Endodermal cell (in vitro differentiated cells): ENCODE data around the gene DHTKD1. TPM values are rescaled to one million over a fixed set of nuclear protein-coding genes. Genes with fewer than 3 reads are reported as not detected.
"Not testable (repeated sequence)": the region's sequence is repeated elsewhere in the genome, so short reads cannot be mapped to it uniquely, and the experiment has no call there.

Source experiments
- DNase-seq: peaks from one replicate; pipeline ENCODE4 v3.0.0-alpha.2; 2017
- H3K27ac ChIP-seq: 2 replicates; pipeline ENCODE4 v1.5.1; 2013; ENCODE audit warnings: mild to moderate bottlenecking, low read depth, low read length, moderate library complexity
- H3K27me3 ChIP-seq: 2 replicates; pipeline ENCODE4 v1.6.1; 2013; ENCODE audit warnings: mild to moderate bottlenecking, low read length, moderate library complexity; ENCODE audit not compliant: insufficient read depth, control insufficient read depth, poor library complexity, severe bottlenecking
- H3K36me3 ChIP-seq: 2 replicates; pipeline ENCODE4 v1.7.0; 2013; ENCODE audit warnings: mild to moderate bottlenecking, low read length, moderate library complexity; ENCODE audit not compliant: control insufficient read depth, insufficient read depth
- H3K4me1 ChIP-seq: one replicate; pipeline ENCODE4 v1.7.0; 2013; ENCODE audit warnings: low read length; ENCODE audit not compliant: control insufficient read depth, insufficient read depth
- H3K4me3 ChIP-seq: 2 replicates; pipeline ENCODE4 v1.5.1; 2013; ENCODE audit warnings: mild to moderate bottlenecking, low read length, moderate library complexity
- H3K9ac ChIP-seq: 2 replicates; pipeline ENCODE4 v1.6.1; 2013; ENCODE audit warnings: mild to moderate bottlenecking, low read length, moderate library complexity; ENCODE audit not compliant: poor library complexity, severe bottlenecking; ENCODE audit errors: extremely low read depth
- H3K9me3 ChIP-seq: 2 replicates; pipeline ENCODE4 v1.6.1; 2013; ENCODE audit warnings: mild to moderate bottlenecking, low read length, moderate library complexity; ENCODE audit not compliant: control insufficient read depth
- H3K27ac Mint-ChIP-seq: 2 replicates; pipeline ENCODE4 v1.8.0; 2020; ENCODE audit warnings: mixed read lengths
- H3K27me3 Mint-ChIP-seq: 2 replicates; pipeline ENCODE4 v1.8.0; 2021; ENCODE audit warnings: mild to moderate bottlenecking, mixed read lengths; ENCODE audit not compliant: insufficient read depth
- H3K36me3 Mint-ChIP-seq: 2 replicates; pipeline ENCODE4 v1.8.0; 2020; ENCODE audit warnings: low read depth, mixed read lengths
- H3K4me1 Mint-ChIP-seq: 2 replicates; pipeline ENCODE4 v1.8.0; 2020; ENCODE audit warnings: mixed read lengths
- H3K4me3 Mint-ChIP-seq: 2 replicates; pipeline ENCODE4 v1.8.0; 2020; ENCODE audit warnings: mild to moderate bottlenecking, moderate library complexity, mixed read lengths
- H3K9me3 Mint-ChIP-seq: 2 replicates; pipeline ENCODE4 v1.8.0; 2020; ENCODE audit warnings: mild to moderate bottlenecking, mixed read lengths
- CTCF ChIP-seq: fragments of 200-600 bp; sonication (generic); conservative IDR thresholded peaks from 2 replicates; pipeline ENCODE4 v1.5.0; 2021; ENCODE audit warnings: antibody characterized with exemption, mild to moderate bottlenecking
- WGBS, 2 experiments: methylation state at CpG; one replicate each; pipeline versions ENCODE4 v1.1.5 to v1.1.7; 2013; ENCODE audit warnings: missing lambda C conversion rate in 2 of 2, mixed read lengths in 1 of 2; ENCODE audit not compliant: insufficient coverage in 1 of 2, insufficient read length in 1 of 2; 5-methylcytosine and 5-hydroxymethylcytosine counted together
- total RNA-seq, 2 donors: library from RNA; stranded (reverse); fragmentation: NEBNext Ultra II Directional in 1 of 2; extraction: Animal tissue kit (Norgen Biotek cat#: 25700) in 1 of 2; gene quantifications; 2 replicates in 1 of 2; 3 replicates in 1 of 2; pipeline ENCODE4 v1.2.1, GENCODE V29; 2021

DHTKD1 gene
- total RNA-seq, 2 donors from 2014 or later: 56.9 to 61.5 TPM

GRCh38 chr10:12062754-12063482 lies 5.8 kb upstream of the DHTKD1 start:
- no peak overlapping the region for H3K27ac ChIP-seq
- H3K9me3 ChIP-seq: no peaks in the 10 kb centered on the region
- no peaks in the 10 kb centered on the region for H3K27me3 ChIP-seq
- H3K36me3 Mint-ChIP-seq: no peaks in the 10 kb centered on the region
- H3K9ac ChIP-seq: no peak overlapping the region
- no peak for TF ChIP-seq CTCF
- H3K4me1 Mint-ChIP-seq: peaks cover 18% of the 10 kb centered on the region
- 79 to 86% methylated on average over 10 to 14 of the region's 14 CpGs for WGBS, 2 experiments
- peaks cover 3% of the 10 kb centered on the region for H3K27me3 Mint-ChIP-seq
- H3K36me3 ChIP-seq: no peaks in the 10 kb centered on the region
- H3K4me3 Mint-ChIP-seq: no peak overlapping the region
- H3K27ac Mint-ChIP-seq: peak overlapping the region; percentile 4
- DNase-seq: no peak
- peak overlapping the region; percentile 23 for H3K4me3 ChIP-seq
- H3K9me3 Mint-ChIP-seq: peaks cover 3% of the 10 kb centered on the region
- peaks cover 6% of the 10 kb centered on the region for H3K4me1 ChIP-seq

GRCh38 chr10:12063483-12063818 lies 5.3 kb upstream of the DHTKD1 start:
- no peaks in the 10 kb centered on the region for H3K36me3 Mint-ChIP-seq

GRCh38 chr10:12067336-12067735 lies 1.4 kb upstream of the DHTKD1 start:
- Mint-ChIP-seq H3K27me3 (peaks cover 3% of the 10 kb centered on the region), H3K4me3 (no peak overlapping the region), H3K4me1 (peaks cover 21% of the 10 kb centered on the region), H3K27ac (no peak overlapping the region), H3K36me3 (no peaks in the 10 kb centered on the region), H3K9me3 (no peaks in the 10 kb centered on the region)
- Histone ChIP-seq H3K27me3 (no peaks in the 10 kb centered on the region), H3K27ac (no peak overlapping the region), H3K4me1 (peaks cover 6% of the 10 kb centered on the region), H3K36me3 (no peaks in the 10 kb centered on the region), H3K9me3 (no peaks in the 10 kb centered on the region), H3K4me3 (no peak overlapping the region), H3K9ac (no peak overlapping the region)
- no peak for TF ChIP-seq CTCF
- WGBS, 2 experiments: 89 to 100% methylated on average over 2 of the region's 2 CpGs
- no peak for DNase-seq

More at GRCh38 chr10:12063483-12063818, 5.3 kb upstream of the DHTKD1 start:
- Mint-ChIP-seq H3K4me3 (no peak overlapping the region), H3K27me3 (peaks cover 3% of the 10 kb centered on the region), H3K4me1 (peaks cover 18% of the 10 kb centered on the region), H3K27ac (peak overlapping the region; percentile 55), H3K9me3 (peaks cover 3% of the 10 kb centered on the region)
- 90% methylated on average over 3 of the region's 3 CpGs; no CpG with 5 or more reads in 1 of the 2 experiments for WGBS, 2 experiments
- H3K4me1 ChIP-seq: peaks cover 6% of the 10 kb centered on the region
- no peak for TF ChIP-seq CTCF
- no peaks in the 10 kb centered on the region for H3K36me3 ChIP-seq
- H3K27ac ChIP-seq: no peak overlapping the region
- H3K9ac ChIP-seq: no peak overlapping the region
- DNase-seq: peak; percentile 51
- no peaks in the 10 kb centered on the region for H3K9me3 ChIP-seq
- peak overlapping the region; percentile 23 for H3K4me3 ChIP-seq
- no peaks in the 10 kb centered on the region for H3K27me3 ChIP-seq

GRCh38 chr10:12071441-12071840 lies 2.7 kb downstream of the DHTKD1 start:
- H3K9ac ChIP-seq, H3K27ac Mint-ChIP-seq, H3K4me1 ChIP-seq, H3K27me3 ChIP-seq, H3K4me1 Mint-ChIP-seq, H3K4me3 Mint-ChIP-seq, H3K9me3 ChIP-seq, H3K27ac ChIP-seq, H3K27me3 Mint-ChIP-seq, H3K9me3 Mint-ChIP-seq, H3K4me3 ChIP-seq, H3K36me3 ChIP-seq, DNase-seq: not testable (repeated sequence)
- peaks cover 17% of the 10 kb centered on the region for H3K36me3 Mint-ChIP-seq
- WGBS, 2 experiments: 97 to 99% methylated on average over 10 to 15 of the region's 15 CpGs
